Measurements from ENCODE around the gene TES.

GRCh38 chr7:116206141-116206540, 4.2 kb upstream of the TES start:
- TF ChIP-seq YY1 (IDR thresholded peaks at IDR 0.05; ENCODE audit: insufficient read depth, insufficient read length) (no peak), ZNF274 (IDR thresholded peaks at IDR 0.05; ENCODE audit: low read depth, low read length) (no peak)

All from NT2/D1 (cell line).